Upper lobe of left lung (tissue), 4 donors: ENCODE data around the gene PCBP3.

Experiments
- POLR2A ChIP-seq, 4 donors: fragments of 450-650 bp; IDR thresholded peaks; one replicate each; pipeline ENCODE4 v1.5.1; 2016 to 2017; ENCODE audit warnings: antibody characterized with exemption in 4 of 4, mild to moderate bottlenecking in 2 of 4
- POLR2AphosphoS5 ChIP-seq, 2 donors: sonication (generic); formaldehyde crosslinking; IDR thresholded peaks; one replicate each; pipeline ENCODE4 v1.5.1; 2017; ENCODE audit warnings: antibody characterized with exemption in 2 of 2
- TF ChIP-seq, protein P1 (sequence below), 6 experiments: fragments of 450-650 bp in 4 of 6; fragments of 200-600 bp in 2 of 6; sonication (generic) in 2 of 6; IDR thresholded peaks; one replicate each; pipeline ENCODE4 v1.5.1; 2016 to 2019; ENCODE audit warnings: antibody characterized with exemption in 6 of 6

DNA sequence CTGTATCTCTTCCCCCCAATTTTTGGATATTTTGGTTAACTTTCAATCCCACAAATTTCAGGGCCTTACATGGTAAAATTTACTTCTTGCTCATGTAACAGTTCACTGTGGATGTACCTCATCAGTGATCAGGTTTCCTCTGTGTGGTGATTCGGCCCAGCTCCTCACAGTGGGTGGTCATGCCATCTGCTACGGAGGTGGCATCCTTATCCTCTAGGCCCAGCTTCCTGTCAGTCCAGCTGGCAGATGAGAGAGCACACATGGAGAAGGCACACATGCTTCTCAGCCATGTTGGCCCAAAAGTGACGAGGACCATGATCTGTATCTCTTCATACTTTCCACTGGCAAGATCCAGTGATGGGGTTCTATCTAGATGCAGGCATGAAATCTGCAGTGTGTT is 27.2 kb downstream of the PCBP3 start:
- TF ChIP-seq POLR2AphosphoS5 (IDR thresholded peaks at IDR 0.05), result no peak
- TF ChIP-seq, protein P1, sequence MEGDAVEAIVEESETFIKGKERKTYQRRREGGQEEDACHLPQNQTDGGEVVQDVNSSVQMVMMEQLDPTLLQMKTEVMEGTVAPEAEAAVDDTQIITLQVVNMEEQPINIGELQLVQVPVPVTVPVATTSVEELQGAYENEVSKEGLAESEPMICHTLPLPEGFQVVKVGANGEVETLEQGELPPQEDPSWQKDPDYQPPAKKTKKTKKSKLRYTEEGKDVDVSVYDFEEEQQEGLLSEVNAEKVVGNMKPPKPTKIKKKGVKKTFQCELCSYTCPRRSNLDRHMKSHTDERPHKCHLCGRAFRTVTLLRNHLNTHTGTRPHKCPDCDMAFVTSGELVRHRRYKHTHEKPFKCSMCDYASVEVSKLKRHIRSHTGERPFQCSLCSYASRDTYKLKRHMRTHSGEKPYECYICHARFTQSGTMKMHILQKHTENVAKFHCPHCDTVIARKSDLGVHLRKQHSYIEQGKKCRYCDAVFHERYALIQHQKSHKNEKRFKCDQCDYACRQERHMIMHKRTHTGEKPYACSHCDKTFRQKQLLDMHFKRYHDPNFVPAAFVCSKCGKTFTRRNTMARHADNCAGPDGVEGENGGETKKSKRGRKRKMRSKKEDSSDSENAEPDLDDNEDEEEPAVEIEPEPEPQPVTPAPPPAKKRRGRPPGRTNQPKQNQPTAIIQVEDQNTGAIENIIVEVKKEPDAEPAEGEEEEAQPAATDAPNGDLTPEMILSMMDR (IDR thresholded peaks at IDR 0.05), result no peak
- no peak for TF ChIP-seq POLR2A (IDR thresholded peaks at IDR 0.05)
